Right lobe of liver (tissue), 4 donors: Measurements from ENCODE around the gene MYL11.

Source experiments
- POLR2A ChIP-seq: fragments of 450-650 bp; IDR thresholded peaks from one replicate; pipeline ENCODE4 v1.6.1; 2017; ENCODE audit warnings: antibody characterized with exemption, mild to moderate bottlenecking
- TF ChIP-seq, protein P1 (sequence below), 4 donors: fragments of 200-600 bp in 3 of 4; fragments of 450-650 bp in 1 of 4; IDR thresholded peaks; one replicate each; pipeline versions ENCODE4 v1.5.1 to v1.8.0; 2016 to 2022; ENCODE audit warnings: antibody characterized with exemption in 4 of 4, mild to moderate bottlenecking in 2 of 4
- donor health status: DM: no; HTN: no; CAD: no.
- donor health status: DM: no; HTN: no; CAD: no.
- donor health status: DM: no; HTN: yes; CAD: no.

DNA sequence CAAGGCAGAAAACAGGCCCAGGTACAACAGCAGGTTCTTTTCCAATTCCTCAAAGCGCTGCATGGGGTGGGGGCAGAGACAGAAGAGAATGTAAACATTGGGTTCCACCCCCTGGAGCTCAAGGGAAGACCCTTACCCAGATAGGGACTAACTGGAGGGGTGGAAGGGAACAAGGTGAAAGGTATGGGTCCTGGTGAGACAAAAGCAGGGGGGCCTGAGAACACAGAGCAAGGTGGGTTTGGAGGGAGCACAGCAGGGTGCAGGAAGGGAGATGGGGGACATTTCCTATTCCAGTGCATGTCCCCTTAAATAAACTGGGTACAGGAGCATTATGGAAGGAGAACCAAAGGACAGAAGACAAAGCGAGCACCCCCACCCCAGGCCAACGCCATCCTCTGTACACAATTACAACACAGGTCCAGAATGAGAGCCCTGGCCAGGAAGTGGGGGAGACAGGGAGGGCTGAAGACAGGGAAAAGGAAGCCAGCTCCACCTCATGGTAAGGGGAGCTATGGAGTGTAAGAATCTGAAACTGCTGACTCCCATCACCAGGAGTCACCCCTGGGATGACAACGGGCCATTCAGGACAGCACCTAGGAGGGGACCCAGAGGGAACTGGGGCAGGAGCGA lies 17.4 kb upstream of the MYL11 start:
- TF ChIP-seq, protein P1, sequence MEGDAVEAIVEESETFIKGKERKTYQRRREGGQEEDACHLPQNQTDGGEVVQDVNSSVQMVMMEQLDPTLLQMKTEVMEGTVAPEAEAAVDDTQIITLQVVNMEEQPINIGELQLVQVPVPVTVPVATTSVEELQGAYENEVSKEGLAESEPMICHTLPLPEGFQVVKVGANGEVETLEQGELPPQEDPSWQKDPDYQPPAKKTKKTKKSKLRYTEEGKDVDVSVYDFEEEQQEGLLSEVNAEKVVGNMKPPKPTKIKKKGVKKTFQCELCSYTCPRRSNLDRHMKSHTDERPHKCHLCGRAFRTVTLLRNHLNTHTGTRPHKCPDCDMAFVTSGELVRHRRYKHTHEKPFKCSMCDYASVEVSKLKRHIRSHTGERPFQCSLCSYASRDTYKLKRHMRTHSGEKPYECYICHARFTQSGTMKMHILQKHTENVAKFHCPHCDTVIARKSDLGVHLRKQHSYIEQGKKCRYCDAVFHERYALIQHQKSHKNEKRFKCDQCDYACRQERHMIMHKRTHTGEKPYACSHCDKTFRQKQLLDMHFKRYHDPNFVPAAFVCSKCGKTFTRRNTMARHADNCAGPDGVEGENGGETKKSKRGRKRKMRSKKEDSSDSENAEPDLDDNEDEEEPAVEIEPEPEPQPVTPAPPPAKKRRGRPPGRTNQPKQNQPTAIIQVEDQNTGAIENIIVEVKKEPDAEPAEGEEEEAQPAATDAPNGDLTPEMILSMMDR (IDR thresholded peaks at IDR 0.05): no peak
- no peak for TF ChIP-seq POLR2A
